Measurements from ENCODE around the gene C19orf12.

- no peak for TF ChIP-seq CREB5 (CRISPR knock-in tag; IDR thresholded peaks at IDR 0.05; ENCODE audit: low read depth)
- TF ChIP-seq TOX (CRISPR knock-in tag; IDR thresholded peaks at IDR 0.05; ENCODE audit: borderline replicate concordance), result no peak
- no peak for TF ChIP-seq ZNF565 (CRISPR knock-in tag; conservative IDR thresholded peaks at IDR 0.05; ENCODE audit: low read depth)
- TF ChIP-seq ZNF8 (CRISPR knock-in tag; IDR thresholded peaks at IDR 0.05), result no peak
- no peak for TF ChIP-seq ZFP3 (CRISPR knock-in tag; IDR thresholded peaks at IDR 0.05)
- no peak for TF ChIP-seq RARB (CRISPR knock-in tag; IDR thresholded peaks at IDR 0.05)
- no peak for TF ChIP-seq GLIS3 (CRISPR knock-in tag; IDR thresholded peaks at IDR 0.05)
- no peak for TF ChIP-seq SNAI2 (CRISPR knock-in tag; IDR thresholded peaks at IDR 0.05)
- TF ChIP-seq ZFP30 (CRISPR knock-in tag; IDR thresholded peaks at IDR 0.05), result no peak
- no peak for TF ChIP-seq PATZ1 (CRISPR knock-in tag; IDR thresholded peaks at IDR 0.05; ENCODE audit: borderline replicate concordance)
- TF ChIP-seq PPARA (CRISPR knock-in tag; IDR thresholded peaks at IDR 0.05; ENCODE audit: borderline replicate concordance), result no peak
- no peak for TF ChIP-seq ZC3H10 (CRISPR knock-in tag; IDR thresholded peaks at IDR 0.05)
- no peak for TF ChIP-seq TCF4 (CRISPR knock-in tag; IDR thresholded peaks at IDR 0.05; ENCODE audit: borderline replicate concordance)
Observed at GRCh38 chr19:29737461-29738000, 22.5 kb upstream of the C19orf12 start.

All from SK-N-SH treated with all-trans-retinoic acid at 6 μM for 48 hours (cell line).